Measurements from ENCODE around the gene CLIC4.
"Not testable (repeated sequence)": the region's sequence is repeated elsewhere in the genome, so short reads cannot be mapped to it uniquely, and the experiment has no call there.

Gene CLIC4

GRCh38 chr1:24875991-24876506, 130.8 kb downstream of the CLIC4 start:
- no peak for DNase-seq (ENCODE audit: low read depth)

GRCh38 chr1:24878045-24878444, 132.8 kb downstream of the CLIC4 start:
- DNase-seq (ENCODE audit: low read depth): no peak

GRCh38 chr1:24878775-24879742, 133.8 kb downstream of the CLIC4 start:
- no peak for DNase-seq (ENCODE audit: low read depth)

GRCh38 chr1:24881034-24881433, 135.8 kb downstream of the CLIC4 start:
- no peak for DNase-seq (ENCODE audit: low read depth)

GRCh38 chr1:24884751-24885150, 139.5 kb downstream of the CLIC4 start:
- no peak for DNase-seq (ENCODE audit: low read depth)

GRCh38 chr1:24886241-24886640, 141.0 kb downstream of the CLIC4 start:
- no peak for DNase-seq (ENCODE audit: low read depth)

GRCh38 chr1:24888061-24888970, 143.1 kb downstream of the CLIC4 start:
- no peak for DNase-seq (ENCODE audit: low read depth)

- DNase-seq (ENCODE audit: low read depth): no peak
These were observed 143.9 kb downstream of the CLIC4 start for GRCh38 chr1:24888971-24889676.

GRCh38 chr1:24890887-24891286, 145.6 kb downstream of the CLIC4 start:
- no peak for DNase-seq (ENCODE audit: low read depth)

GRCh38 chr1:24891367-24891766, 146.1 kb downstream of the CLIC4 start:
- not testable (repeated sequence) for DNase-seq (ENCODE audit: low read depth)

GRCh38 chr1:24892188-24893153, 147.2 kb downstream of the CLIC4 start:
- no peak for DNase-seq (ENCODE audit: low read depth)

- DNase-seq (ENCODE audit: low read depth): no peak
These were observed 148.2 kb downstream of the CLIC4 start for GRCh38 chr1:24893431-24893830.

All from activated T-cell treated with anti-CD3 and anti-CD28 coated beads for 1 hour (primary cell).